Measurements from ENCODE around the gene CPSF4L. TPM values are rescaled to one million over a fixed set of nuclear protein-coding genes. Genes with fewer than 3 reads are reported as not detected.

Gene CPSF4L
- total and polyA plus RNA-seq, 2 of the 13 experiments (the other 11 are each of a cell fraction or from before 2014, with no cell fraction given): 0.73 to 1.6 TPM

GRCh38 chr17:73272906-73273218, 11.2 kb upstream of the CPSF4L start (continued):
- TF ChIP-seq ZNF629 (CRISPR knock-in tag; conservative IDR thresholded peaks at IDR 0.05) (peak; percentile 75), YEATS4 (CRISPR knock-in tag; IDR thresholded peaks at IDR 0.05; ENCODE audit: borderline replicate concordance) (peak; percentile 63; the same call in 1 of the 2 replicates), RCOR2 (CRISPR knock-in tag; IDR thresholded peaks at IDR 0.05) (peak; percentile 93), ZNF260 (CRISPR knock-in tag; IDR thresholded peaks at IDR 0.05; ENCODE audit: borderline replicate concordance, low read depth) (no peak), GLI4 (CRISPR knock-in tag; IDR thresholded peaks at IDR 0.05; ENCODE audit: borderline replicate concordance) (no peak), DPF2 (CRISPR knock-in tag; IDR thresholded peaks at IDR 0.05; ENCODE audit: borderline replicate concordance, low read depth) (peak; percentile 90), ZNF687 (CRISPR knock-in tag; IDR thresholded peaks at IDR 0.05) (peak; percentile 90), SNAPC2 (CRISPR knock-in tag; IDR thresholded peaks at IDR 0.05) (no peak), ZNF251 (CRISPR knock-in tag; IDR thresholded peaks at IDR 0.05) (no peak), MBNL3 (CRISPR knock-in tag; conservative IDR thresholded peaks at IDR 0.05) (no peak), MED8 (CRISPR knock-in tag; IDR thresholded peaks at IDR 0.05; ENCODE audit: insufficient replicate concordance) (no peak), FOXP4 (CRISPR knock-in tag; IDR thresholded peaks at IDR 0.05) (peak; percentile 97), ELF1 (CRISPR knock-in tag; IDR thresholded peaks at IDR 0.05) (no peak), ZNF749 (CRISPR knock-in tag; IDR thresholded peaks at IDR 0.05; ENCODE audit: borderline replicate concordance) (no peak), ZNF512B (CRISPR knock-in tag; IDR thresholded peaks at IDR 0.05; ENCODE audit: borderline replicate concordance) (no peak), ZNF724P (CRISPR knock-in tag; IDR thresholded peaks at IDR 0.05; ENCODE audit: borderline replicate concordance) (peak; percentile 64; the same call in 1 of the 2 replicates), KDM5B (CRISPR knock-in tag; IDR thresholded peaks at IDR 0.05; ENCODE audit: borderline replicate concordance) (no peak), ZNF569 (CRISPR knock-in tag; IDR thresholded peaks at IDR 0.05; ENCODE audit: borderline replicate concordance) (no peak), SKIL (CRISPR knock-in tag; IDR thresholded peaks at IDR 0.05; ENCODE audit: borderline replicate concordance) (peak; percentile 97)

Measured in HepG2 (cell line).